Neural cell (in vitro differentiated cells): ENCODE measurements around the gene DNAJC12. TPM values are rescaled to one million over a fixed set of nuclear protein-coding genes. Genes with fewer than 3 reads are reported as not detected.

Experiments
- H2AFZ ChIP-seq: fragments of 200-600, 300-800 bp; sonication (generic), shearing (Covaris generic); 2 replicates; pipeline ENCODE4 v1.6.0; 2014; ENCODE audit warnings: low read depth, mild to moderate bottlenecking, antibody characterized with exemption, low read length, moderate library complexity
- H3F3A ChIP-seq: fragments of 200-600 bp; shearing (Covaris generic); 2 replicates; pipeline ENCODE4 v1.6.1; 2016; ENCODE audit warnings: mild to moderate bottlenecking, moderate library complexity, mixed read lengths, antibody characterized with exemption, low read length; ENCODE audit not compliant: insufficient read depth, poor library complexity, severe bottlenecking
- H3K27ac ChIP-seq: fragments of 200-600, 300-800 bp; sonication (generic), shearing (Covaris generic); 2 replicates; pipeline ENCODE4 v1.5.1; 2014; ENCODE audit warnings: mild to moderate bottlenecking, low read length, moderate library complexity
- H3K27me3 ChIP-seq: fragments of 300-800, 200-600 bp; sonication (generic), shearing (Covaris generic); 2 replicates; pipeline ENCODE4 v1.6.0; 2014; ENCODE audit warnings: mild to moderate bottlenecking, low read depth, low read length, moderate library complexity; ENCODE audit not compliant: insufficient read depth
- H3K36me3 ChIP-seq: fragments of 300-800, 200-600 bp; sonication (generic), shearing (Covaris generic); 2 replicates; pipeline ENCODE4 v1.5.1; 2014; ENCODE audit warnings: mild to moderate bottlenecking, antibody characterized with exemption, low read length, moderate library complexity; ENCODE audit not compliant: insufficient read depth
- H3K4me2 ChIP-seq: fragments of 300-800, 200-600 bp; sonication (generic), shearing (Covaris generic); 2 replicates; pipeline ENCODE4 v1.6.0; 2014; ENCODE audit warnings: mild to moderate bottlenecking, low read length
- H3K4me3 ChIP-seq: fragments of 300-800, 200-600 bp; sonication (generic), shearing (Covaris generic); 2 replicates; pipeline ENCODE4 v1.5.1; 2014; ENCODE audit warnings: mild to moderate bottlenecking, low read length, moderate library complexity
- H3K79me2 ChIP-seq: fragments of 200-600 bp; shearing (Covaris generic); replicated peaks from 2 replicates; pipeline ENCODE4 v1.6.0; 2014; ENCODE audit warnings: mild to moderate bottlenecking, low read length, moderate library complexity; ENCODE audit not compliant: insufficient read depth
- H3K9ac ChIP-seq: fragments of 300-800, 200-600 bp; sonication (generic), shearing (Covaris generic); 2 replicates; pipeline ENCODE4 v1.6.1; 2016; ENCODE audit warnings: mild to moderate bottlenecking, low read length, mixed read lengths
- H3K9me2 ChIP-seq: fragments of 200-600 bp; shearing (Covaris generic); 2 replicates; pipeline ENCODE4 v1.6.1; 2016; ENCODE audit warnings: mild to moderate bottlenecking, low read length, mixed read lengths; ENCODE audit not compliant: insufficient read depth
- H3K9me3 ChIP-seq: fragments of 200-600, 300-800 bp; sonication (generic), shearing (Covaris generic); 2 replicates; pipeline ENCODE4 v1.6.1; 2016; ENCODE audit warnings: mild to moderate bottlenecking, mixed run types, low read length, moderate library complexity, mixed read lengths
- H4K20me1 ChIP-seq: fragments of 200-600 bp; shearing (Covaris generic); 2 replicates; pipeline ENCODE4 v1.6.1; 2016; ENCODE audit warnings: mild to moderate bottlenecking, mixed run types; ENCODE audit not compliant: insufficient read depth
- EP300 ChIP-seq: fragments of 450-650 bp; conservative IDR thresholded peaks from 2 replicates; pipeline ENCODE4 v1.6.1; 2014; ENCODE audit warnings: antibody characterized with exemption, mild to moderate bottlenecking, moderate library complexity; ENCODE audit not compliant: poor library complexity, severe bottlenecking
- EZH2 ChIP-seq: fragments of 200-600, 300-800 bp; shearing (Covaris generic), sonication (generic); IDR thresholded peaks from 2 replicates; pipeline ENCODE4 v1.6.1; 2014; ENCODE audit warnings: antibody characterized with exemption, low read length, borderline replicate concordance, mild to moderate bottlenecking; ENCODE audit not compliant: insufficient read depth, poor library complexity, severe bottlenecking
- MXI1 ChIP-seq: fragments of 450-650 bp; conservative IDR thresholded peaks from 2 replicates; pipeline ENCODE4 v1.6.1; 2014; ENCODE audit warnings: antibody characterized with exemption, mild to moderate bottlenecking; ENCODE audit not compliant: poor library complexity, severe bottlenecking
- POLR2AphosphoS5 ChIP-seq: IDR thresholded peaks from 2 replicates; pipeline ENCODE4 v1.6.1; 2012
- RAD21 ChIP-seq: fragments of 450-650 bp; conservative IDR thresholded peaks from 2 replicates; pipeline ENCODE4 v1.6.1; 2014; ENCODE audit warnings: antibody characterized with exemption, mild to moderate bottlenecking, moderate library complexity
- SMC3 ChIP-seq: fragments of 450-650 bp; conservative IDR thresholded peaks from 2 replicates; pipeline ENCODE4 v1.6.1; 2014; ENCODE audit warnings: antibody characterized with exemption, mild to moderate bottlenecking, moderate library complexity; ENCODE audit not compliant: poor library complexity
- TAF1 ChIP-seq: IDR thresholded peaks from 2 replicates; pipeline ENCODE4 v1.6.1; 2012; ENCODE audit warnings: low read depth
- polyA plus RNA-seq: library from polyadenylated mRNA; depleted of rRNA; stranded (reverse); fragments of >200 nt; gene quantifications from 2 replicates; pipeline ENCODE4 v1.2.3, GENCODE V29; 2014
- TF ChIP-seq, protein P1 (sequence below): IDR thresholded peaks from 2 replicates; pipeline ENCODE4 v1.6.1; 2012; ENCODE audit warnings: borderline replicate concordance
- TF ChIP-seq, protein P2 (sequence below): fragments of 450-650 bp; IDR thresholded peaks from 2 replicates; pipeline ENCODE4 v1.5.1; 2014; ENCODE audit warnings: antibody characterized with exemption, mild to moderate bottlenecking, moderate library complexity; ENCODE audit not compliant: poor library complexity, severe bottlenecking

Gene DNAJC12
- polyA plus RNA-seq, 1 donor from 2014 or later: 32.2 TPM

DNA sequence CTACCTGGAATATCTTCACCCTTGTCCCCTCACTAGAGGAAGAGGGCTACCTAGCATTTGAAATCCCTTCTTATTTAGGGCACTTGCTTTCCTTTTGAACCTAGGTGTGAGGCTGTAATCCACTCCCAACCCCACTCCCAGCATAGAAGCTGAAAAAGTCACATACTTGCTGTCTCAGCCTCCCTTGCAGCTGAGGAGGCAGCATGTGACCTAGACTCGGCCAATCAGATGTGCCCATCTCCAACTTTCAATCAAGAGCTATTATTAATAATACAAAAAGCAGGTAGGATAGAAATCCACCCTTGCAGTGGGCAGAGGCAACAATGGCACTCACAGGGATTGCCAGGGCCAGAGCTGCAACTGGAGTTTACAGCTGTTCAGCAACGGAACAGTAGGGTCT is 70.7 kb downstream of the DNAJC12 start:
- Histone ChIP-seq H3K27ac (no peak overlapping the region), H4K20me1 (no peaks in the 10 kb centered on the region), H3K27me3 (no peaks in the 10 kb centered on the region), H3K79me2 (no peaks in the 10 kb centered on the region), H3K9ac (no peak overlapping the region), H2AFZ (no peak overlapping the region), H3K4me3 (no peak overlapping the region), H3F3A (peaks cover 3% of the 10 kb centered on the region), H3K9me2 (no peaks in the 10 kb centered on the region), H3K36me3 (no peaks in the 10 kb centered on the region), H3K9me3 (no peaks in the 10 kb centered on the region), H3K4me2 (no peak overlapping the region)
- TF ChIP-seq, protein P1, sequence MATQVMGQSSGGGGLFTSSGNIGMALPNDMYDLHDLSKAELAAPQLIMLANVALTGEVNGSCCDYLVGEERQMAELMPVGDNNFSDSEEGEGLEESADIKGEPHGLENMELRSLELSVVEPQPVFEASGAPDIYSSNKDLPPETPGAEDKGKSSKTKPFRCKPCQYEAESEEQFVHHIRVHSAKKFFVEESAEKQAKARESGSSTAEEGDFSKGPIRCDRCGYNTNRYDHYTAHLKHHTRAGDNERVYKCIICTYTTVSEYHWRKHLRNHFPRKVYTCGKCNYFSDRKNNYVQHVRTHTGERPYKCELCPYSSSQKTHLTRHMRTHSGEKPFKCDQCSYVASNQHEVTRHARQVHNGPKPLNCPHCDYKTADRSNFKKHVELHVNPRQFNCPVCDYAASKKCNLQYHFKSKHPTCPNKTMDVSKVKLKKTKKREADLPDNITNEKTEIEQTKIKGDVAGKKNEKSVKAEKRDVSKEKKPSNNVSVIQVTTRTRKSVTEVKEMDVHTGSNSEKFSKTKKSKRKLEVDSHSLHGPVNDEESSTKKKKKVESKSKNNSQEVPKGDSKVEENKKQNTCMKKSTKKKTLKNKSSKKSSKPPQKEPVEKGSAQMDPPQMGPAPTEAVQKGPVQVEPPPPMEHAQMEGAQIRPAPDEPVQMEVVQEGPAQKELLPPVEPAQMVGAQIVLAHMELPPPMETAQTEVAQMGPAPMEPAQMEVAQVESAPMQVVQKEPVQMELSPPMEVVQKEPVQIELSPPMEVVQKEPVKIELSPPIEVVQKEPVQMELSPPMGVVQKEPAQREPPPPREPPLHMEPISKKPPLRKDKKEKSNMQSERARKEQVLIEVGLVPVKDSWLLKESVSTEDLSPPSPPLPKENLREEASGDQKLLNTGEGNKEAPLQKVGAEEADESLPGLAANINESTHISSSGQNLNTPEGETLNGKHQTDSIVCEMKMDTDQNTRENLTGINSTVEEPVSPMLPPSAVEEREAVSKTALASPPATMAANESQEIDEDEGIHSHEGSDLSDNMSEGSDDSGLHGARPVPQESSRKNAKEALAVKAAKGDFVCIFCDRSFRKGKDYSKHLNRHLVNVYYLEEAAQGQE: no peak
- TF ChIP-seq MXI1 (no peak), EP300 (no peak), EZH2 (no peak), SMC3 (no peak), TAF1 (no peak), RAD21 (no peak), POLR2AphosphoS5 (no peak)
- TF ChIP-seq, protein P2, sequence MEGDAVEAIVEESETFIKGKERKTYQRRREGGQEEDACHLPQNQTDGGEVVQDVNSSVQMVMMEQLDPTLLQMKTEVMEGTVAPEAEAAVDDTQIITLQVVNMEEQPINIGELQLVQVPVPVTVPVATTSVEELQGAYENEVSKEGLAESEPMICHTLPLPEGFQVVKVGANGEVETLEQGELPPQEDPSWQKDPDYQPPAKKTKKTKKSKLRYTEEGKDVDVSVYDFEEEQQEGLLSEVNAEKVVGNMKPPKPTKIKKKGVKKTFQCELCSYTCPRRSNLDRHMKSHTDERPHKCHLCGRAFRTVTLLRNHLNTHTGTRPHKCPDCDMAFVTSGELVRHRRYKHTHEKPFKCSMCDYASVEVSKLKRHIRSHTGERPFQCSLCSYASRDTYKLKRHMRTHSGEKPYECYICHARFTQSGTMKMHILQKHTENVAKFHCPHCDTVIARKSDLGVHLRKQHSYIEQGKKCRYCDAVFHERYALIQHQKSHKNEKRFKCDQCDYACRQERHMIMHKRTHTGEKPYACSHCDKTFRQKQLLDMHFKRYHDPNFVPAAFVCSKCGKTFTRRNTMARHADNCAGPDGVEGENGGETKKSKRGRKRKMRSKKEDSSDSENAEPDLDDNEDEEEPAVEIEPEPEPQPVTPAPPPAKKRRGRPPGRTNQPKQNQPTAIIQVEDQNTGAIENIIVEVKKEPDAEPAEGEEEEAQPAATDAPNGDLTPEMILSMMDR: no peak

DNA sequence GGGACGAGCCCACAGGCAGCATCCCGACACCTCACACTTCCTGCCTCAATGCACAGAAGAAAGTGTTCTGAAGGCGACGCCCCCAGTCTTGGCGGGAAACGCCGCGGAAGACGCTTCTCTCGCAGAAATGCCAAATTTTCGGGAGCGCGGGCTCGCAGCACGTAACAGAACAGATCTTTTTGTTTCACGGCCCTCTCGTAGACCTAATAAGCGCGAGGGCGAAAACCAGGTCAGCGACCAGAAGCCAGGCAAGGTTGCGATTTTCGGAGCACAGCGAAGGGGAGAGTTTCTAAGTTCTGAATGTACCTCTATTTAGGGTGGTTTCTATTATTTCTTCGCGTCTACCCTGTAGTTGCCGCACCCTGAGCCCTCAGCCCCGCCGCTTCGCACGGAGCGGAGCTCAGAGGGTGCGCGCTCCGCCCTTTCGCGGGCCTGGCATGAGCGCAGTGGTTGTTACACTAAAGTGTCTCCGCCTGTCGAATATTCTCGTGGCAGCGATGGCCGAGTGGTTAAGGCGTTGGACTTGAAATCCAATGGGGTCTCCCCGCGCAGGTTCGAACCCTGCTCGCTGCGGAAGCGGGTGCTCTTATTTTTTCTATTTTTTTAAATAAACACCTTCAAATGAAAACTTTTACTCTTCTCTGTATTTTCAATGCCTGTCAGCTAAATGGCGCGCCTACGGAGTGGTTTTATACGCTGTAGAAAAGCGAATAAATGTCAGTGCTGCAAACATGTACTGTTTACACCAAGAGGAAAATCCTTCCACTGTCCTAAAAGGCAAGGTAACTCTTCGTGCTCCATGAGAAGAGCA is 73.8 kb downstream of the DNAJC12 start:
- peak overlapping the region; percentile 78 for H3K9ac ChIP-seq
- peak overlapping the region; percentile 90 for H3K4me3 ChIP-seq
- TF ChIP-seq POLR2AphosphoS5 (peak; percentile 16), SMC3 (peak; percentile 43), EP300 (peak; percentile 47), MXI1 (peak; percentile 58), TAF1 (no peak), RAD21 (no peak), EZH2 (no peak)
- TF ChIP-seq, protein P2: no peak
- TF ChIP-seq, protein P1: no peak
- H4K20me1 ChIP-seq: no peaks in the 10 kb centered on the region
- H2AFZ ChIP-seq: peak overlapping the region; percentile 48
- H3F3A ChIP-seq: peaks cover 3% of the 10 kb centered on the region
- no peaks in the 10 kb centered on the region for H3K9me3 ChIP-seq
- no peaks in the 10 kb centered on the region for H3K36me3 ChIP-seq
- no peaks in the 10 kb centered on the region for H3K9me2 ChIP-seq
- H3K27ac ChIP-seq: peak overlapping the region; percentile 81
- no peaks in the 10 kb centered on the region for H3K79me2 ChIP-seq
- peak overlapping the region; percentile 57 for H3K4me2 ChIP-seq
- no peaks in the 10 kb centered on the region for H3K27me3 ChIP-seq
